ENCODE results near the gene RASSF5.
"Not testable (repeated sequence)": the region's sequence is repeated elsewhere in the genome, so short reads cannot be mapped to it uniquely, and the experiment has no call there.

The RASSF5 gene

GRCh38 chr1:206575165-206575893 is 68.0 kb downstream of the RASSF5 start:
- Histone ChIP-seq H3K27ac (peak overlapping the region; percentile 25; the same call in 1 of the 2 replicates), H3K9me3 (ENCODE audit: low read depth, low read length) (no peaks in the 10 kb centered on the region), H3K9ac (ENCODE audit: insufficient read length) (no peak overlapping the region), H3K36me3 (ENCODE audit: insufficient read depth, low read length) (no peaks in the 10 kb centered on the region), H3K4me3 (no peak overlapping the region)
- TF ChIP-seq FOXP2 (optimal IDR thresholded peaks at IDR 0.05; ENCODE audit: control extremely low read depth, extremely low read length, insufficient read depth) (no peak), EZH2 (IDR thresholded peaks at IDR 0.05) (no peak), POLR2AphosphoS5 (IDR thresholded peaks at IDR 0.05; ENCODE audit: borderline replicate concordance, low read depth, low read length) (no peak)
- DNase-seq (ENCODE audit: low read depth, low spot score), result no peak

- no peak for DNase-seq (ENCODE audit: low read depth, low spot score)
- Histone ChIP-seq H3K4me3 (no peak overlapping the region), H3K27ac (no peak overlapping the region), H3K9me3 (ENCODE audit: low read depth, low read length) (no peaks in the 10 kb centered on the region), H3K9ac (ENCODE audit: insufficient read length) (no peak overlapping the region), H3K36me3 (ENCODE audit: insufficient read depth, low read length) (no peaks in the 10 kb centered on the region)
- no peak for TF ChIP-seq FOXP2 (optimal IDR thresholded peaks at IDR 0.05; ENCODE audit: control extremely low read depth, extremely low read length, insufficient read depth)
- TF ChIP-seq EZH2 (IDR thresholded peaks at IDR 0.05), result no peak
- TF ChIP-seq POLR2AphosphoS5 (IDR thresholded peaks at IDR 0.05; ENCODE audit: borderline replicate concordance, low read depth, low read length), result no peak
Observed at GRCh38 chr1:206575894-206576737, 68.8 kb downstream of the RASSF5 start.

GRCh38 chr1:206577626-206578025 is 70.3 kb downstream of the RASSF5 start:
- DNase-seq (ENCODE audit: low read depth, low spot score), result no peak
- H3K36me3 ChIP-seq (ENCODE audit: insufficient read depth, low read length), result no peaks in the 10 kb centered on the region
- no peak overlapping the region for H3K27ac ChIP-seq
- H3K9me3 ChIP-seq (ENCODE audit: low read depth, low read length), result no peaks in the 10 kb centered on the region
- H3K4me3 ChIP-seq, result no peak overlapping the region
- H3K9ac ChIP-seq (ENCODE audit: insufficient read length), result no peak overlapping the region
- TF ChIP-seq POLR2AphosphoS5 (IDR thresholded peaks at IDR 0.05; ENCODE audit: borderline replicate concordance, low read depth, low read length), result no peak
- no peak for TF ChIP-seq EZH2 (IDR thresholded peaks at IDR 0.05)
- TF ChIP-seq FOXP2 (optimal IDR thresholded peaks at IDR 0.05; ENCODE audit: control extremely low read depth, extremely low read length, insufficient read depth), result no peak

- no peak for DNase-seq (ENCODE audit: low read depth, low spot score)
- Histone ChIP-seq H3K9me3 (ENCODE audit: low read depth, low read length) (no peaks in the 10 kb centered on the region), H3K9ac (ENCODE audit: insufficient read length) (no peak overlapping the region), H3K4me3 (no peak overlapping the region), H3K36me3 (ENCODE audit: insufficient read depth, low read length) (no peaks in the 10 kb centered on the region), H3K27ac (no peak overlapping the region)
- TF ChIP-seq FOXP2 (optimal IDR thresholded peaks at IDR 0.05; ENCODE audit: control extremely low read depth, extremely low read length, insufficient read depth), result no peak
- no peak for TF ChIP-seq POLR2AphosphoS5 (IDR thresholded peaks at IDR 0.05; ENCODE audit: borderline replicate concordance, low read depth, low read length)
- no peak for TF ChIP-seq EZH2 (IDR thresholded peaks at IDR 0.05)
Observed at GRCh38 chr1:206578068-206578977, 71.0 kb downstream of the RASSF5 start.

GRCh38 chr1:206578978-206579374 is 71.6 kb downstream of the RASSF5 start:
- no peak for TF ChIP-seq POLR2AphosphoS5 (IDR thresholded peaks at IDR 0.05; ENCODE audit: borderline replicate concordance, low read depth, low read length)
- TF ChIP-seq FOXP2 (optimal IDR thresholded peaks at IDR 0.05; ENCODE audit: control extremely low read depth, extremely low read length, insufficient read depth), result no peak
- no peak for TF ChIP-seq EZH2 (IDR thresholded peaks at IDR 0.05)
- H3K36me3 ChIP-seq (ENCODE audit: insufficient read depth, low read length), result no peaks in the 10 kb centered on the region
- H3K9ac ChIP-seq (ENCODE audit: insufficient read length), result no peak overlapping the region
- no peak for DNase-seq (ENCODE audit: low read depth, low spot score)
- H3K27ac ChIP-seq, result no peak overlapping the region
- H3K9me3 ChIP-seq (ENCODE audit: low read depth, low read length), result no peaks in the 10 kb centered on the region
- no peak overlapping the region for H3K4me3 ChIP-seq

- Histone ChIP-seq H3K4me3 (no peak overlapping the region), H3K9ac (ENCODE audit: insufficient read length) (no peak overlapping the region), H3K9me3 (ENCODE audit: low read depth, low read length) (no peaks in the 10 kb centered on the region), H3K36me3 (ENCODE audit: insufficient read depth, low read length) (no peaks in the 10 kb centered on the region), H3K27ac (no peak overlapping the region)
- TF ChIP-seq EZH2 (IDR thresholded peaks at IDR 0.05), result no peak
- no peak for TF ChIP-seq POLR2AphosphoS5 (IDR thresholded peaks at IDR 0.05; ENCODE audit: borderline replicate concordance, low read depth, low read length)
- TF ChIP-seq FOXP2 (optimal IDR thresholded peaks at IDR 0.05; ENCODE audit: control extremely low read depth, extremely low read length, insufficient read depth), result no peak
- no peak for DNase-seq (ENCODE audit: low read depth, low spot score)
Observed at GRCh38 chr1:206579747-206580437, 72.6 kb downstream of the RASSF5 start.

GRCh38 chr1:206580438-206581113 is 73.2 kb downstream of the RASSF5 start:
- H3K4me3 ChIP-seq, result no peak overlapping the region
- no peak for DNase-seq (ENCODE audit: low read depth, low spot score)

GRCh38 chr1:206581114-206581497 is 73.8 kb downstream of the RASSF5 start:
- H3K9me3 ChIP-seq (ENCODE audit: low read depth, low read length); H3K4me3 ChIP-seq; H3K36me3 ChIP-seq (ENCODE audit: insufficient read depth, low read length); DNase-seq (ENCODE audit: low read depth, low spot score); H3K27ac ChIP-seq; H3K9ac ChIP-seq (ENCODE audit: insufficient read length): not testable (repeated sequence)

More at GRCh38 chr1:206580438-206581113, 73.2 kb downstream of the RASSF5 start:
- no peaks in the 10 kb centered on the region for H3K36me3 ChIP-seq (ENCODE audit: insufficient read depth, low read length)
- H3K9me3 ChIP-seq (ENCODE audit: low read depth, low read length), result no peaks in the 10 kb centered on the region
- TF ChIP-seq EZH2 (IDR thresholded peaks at IDR 0.05) (no peak), POLR2AphosphoS5 (IDR thresholded peaks at IDR 0.05; ENCODE audit: borderline replicate concordance, low read depth, low read length) (no peak), FOXP2 (optimal IDR thresholded peaks at IDR 0.05; ENCODE audit: control extremely low read depth, extremely low read length, insufficient read depth) (no peak)
- no peak overlapping the region for H3K27ac ChIP-seq
- H3K9ac ChIP-seq (ENCODE audit: insufficient read length), result no peak overlapping the region

Measured in SK-N-MC (cell line).